GM19099 (cell line): ENCODE data around the gene PTEN.

Source experiments
- POLR2A ChIP-seq: IDR thresholded peaks from 3 replicates; pipeline ENCODE4 v1.6.1; 2011; ENCODE audit warnings: low read depth; ENCODE audit not compliant: insufficient read length; ENCODE audit errors: extremely low read depth

PTEN gene

GRCh38 chr10:87930934-87931835, 67.8 kb downstream of the PTEN start:
- TF ChIP-seq POLR2A: no peak

- no peak for TF ChIP-seq POLR2A
Measured at GRCh38 chr10:87931836-87932230, 68.4 kb downstream of the PTEN start.

GRCh38 chr10:87935290-87936141, 72.1 kb downstream of the PTEN start:
- no peak for TF ChIP-seq POLR2A

GRCh38 chr10:87940210-87940609, 76.8 kb downstream of the PTEN start:
- no peak for TF ChIP-seq POLR2A

- TF ChIP-seq POLR2A: no peak
Measured at GRCh38 chr10:87942884-87943527, 79.6 kb downstream of the PTEN start.

GRCh38 chr10:87945984-87946383, 82.6 kb downstream of the PTEN start:
- no peak for TF ChIP-seq POLR2A

GRCh38 chr10:87952612-87953011, 89.2 kb downstream of the PTEN start:
- no peak for TF ChIP-seq POLR2A

- no peak for TF ChIP-seq POLR2A
Measured at GRCh38 chr10:87956055-87956454, 92.6 kb downstream of the PTEN start.

GRCh38 chr10:87957702-87958101, 94.3 kb downstream of the PTEN start:
- TF ChIP-seq POLR2A: no peak

GRCh38 chr10:87960230-87960629, 96.8 kb downstream of the PTEN start:
- TF ChIP-seq POLR2A: no peak

- no peak for TF ChIP-seq POLR2A
Measured at GRCh38 chr10:87961314-87961713, 97.9 kb downstream of the PTEN start.

GRCh38 chr10:87966459-87966858, 103.0 kb downstream of the PTEN start:
- no peak for TF ChIP-seq POLR2A

- no peak for TF ChIP-seq POLR2A
Measured at GRCh38 chr10:87973635-87974034, 110.2 kb downstream of the PTEN start.

GRCh38 chr10:87974130-87974529, 110.7 kb downstream of the PTEN start:
- TF ChIP-seq POLR2A: no peak

GRCh38 chr10:87974769-87975168, 111.3 kb downstream of the PTEN start:
- no peak for TF ChIP-seq POLR2A
